HG03025 (cell line): ENCODE results near the gene SAC3D1.
A peak's percentile ranks its signal among the peaks of the same experiment; 100 is the strongest.
"Not testable (repeated sequence)": the region's sequence is repeated elsewhere in the genome, so short reads cannot be mapped to it uniquely, and the experiment has no call there.

Experiments
- ATAC-seq: cut with Tn5 transposase; IDR thresholded peaks from one replicate; pipeline ENCODE4 v1.9.1; 2021; ENCODE audit warnings: mild to moderate bottlenecking, moderate library complexity; ENCODE audit not compliant: unreplicated experiment, low FRiP score

The SAC3D1 gene

GRCh38 chr11:65040847-65041622, at the start of gene SAC3D1:
TSS of gene SAC3D1 (plus strand) at chr11:65041210. CDS start at chr11:65041293, 83 bp downstream.
- ATAC-seq = peak; percentile 82

DNA sequence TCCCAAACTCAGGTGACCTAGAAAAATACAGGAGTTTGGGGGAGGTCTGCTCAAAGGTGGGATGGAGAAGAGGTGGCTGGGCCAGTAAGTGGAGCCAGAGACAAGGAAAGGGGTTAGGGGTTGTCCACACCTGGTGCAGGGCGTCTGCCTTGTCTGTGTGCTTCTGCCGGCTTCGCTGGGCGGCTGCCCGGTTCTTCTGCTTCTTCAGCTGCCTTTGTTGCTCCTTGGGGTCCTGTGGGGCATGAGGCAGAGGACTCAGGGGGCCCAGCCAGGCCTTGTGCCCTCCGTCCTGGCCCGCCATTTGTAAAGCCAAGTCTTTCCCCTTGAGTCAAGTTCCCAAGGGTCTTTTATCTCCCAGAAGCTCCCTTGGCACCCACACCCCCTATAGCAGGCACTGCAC, 46.7 kb upstream of the SAC3D1 start:
- ATAC-seq = no peak

GRCh38 chr11:64996327-64996709, 44.7 kb upstream of the SAC3D1 start:
- ATAC-seq = no peak

DNA sequence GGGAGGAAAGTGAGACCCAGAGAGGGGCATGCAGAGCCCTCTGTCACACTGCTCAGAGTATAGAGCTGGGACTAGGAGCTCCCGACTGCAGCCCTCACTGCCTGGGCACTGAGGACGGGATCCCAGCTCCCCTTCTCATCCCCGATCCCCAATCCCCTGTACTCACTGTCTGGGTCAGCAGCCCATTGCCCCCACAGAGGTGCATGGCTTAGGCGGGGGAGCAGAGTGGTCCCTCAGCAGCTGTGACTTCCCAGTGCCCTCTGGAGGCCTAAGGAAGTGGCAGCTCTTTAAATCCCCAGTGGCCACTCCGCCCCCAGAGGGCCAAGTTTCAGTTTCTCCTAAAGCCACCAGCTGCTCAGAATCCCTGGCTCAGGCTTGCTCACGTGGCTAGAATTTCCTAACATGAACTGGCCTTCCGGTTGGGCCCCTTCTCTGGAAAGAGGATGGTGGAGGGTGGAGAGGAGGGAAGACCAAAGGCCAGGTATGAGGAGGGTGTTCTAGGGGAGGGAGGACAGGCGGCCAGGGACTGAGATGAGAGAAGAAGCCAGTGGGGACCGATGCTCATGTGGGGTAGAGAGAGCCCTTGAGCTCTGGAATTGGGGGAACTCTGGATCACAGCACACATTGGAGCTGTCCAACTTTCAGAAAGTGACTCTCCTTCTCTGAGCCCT, 44.2 kb upstream of the SAC3D1 start, which contains the start of gene BATF2:
BATF2 (minus strand) TSS at position 262 of the 671 bp plus-strand sequence; CDS start at position 205, 57 bp downstream.
- ATAC-seq = no peak

DNA sequence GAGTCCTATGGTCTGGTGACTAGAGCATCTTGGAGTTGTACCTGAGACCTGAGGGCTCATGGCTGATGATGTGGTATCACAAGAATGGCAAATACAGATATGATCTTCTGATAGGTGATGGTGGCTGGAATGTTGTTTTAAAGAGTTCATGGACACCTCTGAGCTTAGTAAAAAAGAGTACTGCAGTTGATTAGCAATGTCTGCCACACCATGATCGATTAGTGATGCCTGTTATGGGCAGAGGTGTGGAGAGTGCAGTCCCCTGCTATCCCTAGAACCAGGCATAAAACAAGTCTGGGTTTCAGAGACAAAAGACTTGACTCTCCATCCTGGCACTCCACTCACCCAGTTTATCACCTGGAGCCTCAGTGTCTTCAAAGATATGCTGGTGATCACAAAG, 42.9 kb upstream of the SAC3D1 start:
- ATAC-seq = no peak

- no peak for ATAC-seq
These were observed 42.1 kb upstream of the SAC3D1 start for GRCh38 chr11:64998690-64999431.

DNA sequence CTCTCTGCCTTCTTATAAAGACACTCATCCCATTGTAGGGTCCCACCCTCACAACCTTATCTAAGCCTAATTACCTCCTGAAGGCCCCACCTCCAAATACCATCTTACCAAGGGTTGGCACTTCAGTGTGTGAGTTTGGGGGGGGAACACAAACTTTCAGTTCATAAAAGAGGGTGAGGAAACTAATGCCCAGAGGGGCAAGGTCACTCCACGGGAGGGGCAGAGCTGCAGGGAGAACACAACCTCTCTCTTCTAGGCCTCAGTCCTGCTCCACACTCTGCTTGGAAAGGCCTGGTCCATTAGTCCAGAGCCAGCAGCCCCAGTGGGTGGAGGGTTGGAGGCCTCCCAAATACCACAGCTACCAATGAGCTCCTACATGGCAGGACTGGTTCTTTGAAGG, 41.5 kb upstream of the SAC3D1 start:
- ATAC-seq = no peak

GRCh38 chr11:65002706-65003105, 38.3 kb upstream of the SAC3D1 start:
- ATAC-seq = no peak

DNA sequence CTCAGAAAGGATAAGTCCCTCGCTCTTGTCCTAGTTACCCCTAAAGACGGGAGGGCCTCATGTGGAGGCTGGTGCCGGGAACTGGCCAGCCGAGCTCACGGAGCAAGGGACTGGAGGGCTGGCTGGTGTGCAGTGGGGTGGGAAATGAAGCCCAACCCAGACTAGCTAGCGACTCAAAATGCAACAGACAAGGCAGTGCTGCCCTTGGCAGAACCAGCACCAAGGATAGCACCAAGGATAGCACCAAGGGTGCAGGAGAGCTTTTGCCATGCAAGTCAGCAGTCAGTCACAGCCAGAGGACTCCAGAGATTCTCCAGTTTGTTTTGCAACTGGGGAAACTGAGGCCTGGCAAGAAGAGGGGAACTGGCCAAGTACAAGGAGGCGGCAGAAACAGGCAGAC, 37.7 kb upstream of the SAC3D1 start:
- no peak for ATAC-seq

DNA sequence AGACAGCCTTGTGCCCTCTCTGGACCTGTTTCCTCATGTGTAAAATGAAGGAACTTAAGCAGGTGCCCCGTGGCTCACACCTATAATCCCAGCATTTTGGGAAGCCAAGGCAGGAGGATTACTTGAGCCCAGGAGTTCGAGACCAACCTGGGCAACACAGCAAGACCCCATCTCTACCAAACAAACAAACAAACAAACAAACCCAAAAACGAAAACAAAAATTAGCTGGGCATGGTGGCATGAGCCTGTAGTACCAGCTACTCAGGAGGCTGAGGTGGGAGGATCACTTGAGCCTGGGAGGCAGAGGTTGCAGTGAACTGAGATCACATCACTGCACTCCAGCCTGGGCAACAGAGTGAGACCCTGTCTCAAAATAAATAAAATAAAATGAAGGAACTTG, 37.0 kb upstream of the SAC3D1 start:
- not testable (repeated sequence) for ATAC-seq

DNA sequence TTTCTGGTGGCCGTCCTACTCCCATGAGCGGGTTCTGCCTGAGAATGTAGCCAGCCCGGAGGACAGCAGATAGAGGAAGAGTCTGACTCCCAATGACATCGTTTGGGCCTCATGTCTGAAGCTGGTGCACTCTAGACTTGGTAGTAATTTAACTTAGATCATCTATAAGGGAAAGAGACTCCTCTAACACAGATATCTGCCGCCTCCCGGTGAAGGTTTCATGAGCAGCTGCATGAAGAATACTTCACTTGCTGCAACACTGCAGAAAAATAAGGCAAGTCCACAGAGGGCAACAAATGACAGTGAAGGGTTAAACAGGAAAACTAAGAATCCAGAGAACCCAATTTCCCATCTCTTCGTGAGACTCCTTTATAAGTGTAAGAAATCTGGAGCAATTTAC, 33.0 kb upstream of the SAC3D1 start:
- ATAC-seq = no peak

- ATAC-seq = no peak
These were observed 32.1 kb upstream of the SAC3D1 start for GRCh38 chr11:65008873-65009272.

GRCh38 chr11:65013130-65013887, 27.7 kb upstream of the SAC3D1 start:
- ATAC-seq = peak; percentile 58

GRCh38 chr11:65013888-65014725, 26.9 kb upstream of the SAC3D1 start, which contains the start of gene ARL2:
TSS of gene ARL2 (plus strand) at chr11:65014160. CDS start at chr11:65014208, 48 bp downstream.
- ATAC-seq = peak; percentile 62

DNA sequence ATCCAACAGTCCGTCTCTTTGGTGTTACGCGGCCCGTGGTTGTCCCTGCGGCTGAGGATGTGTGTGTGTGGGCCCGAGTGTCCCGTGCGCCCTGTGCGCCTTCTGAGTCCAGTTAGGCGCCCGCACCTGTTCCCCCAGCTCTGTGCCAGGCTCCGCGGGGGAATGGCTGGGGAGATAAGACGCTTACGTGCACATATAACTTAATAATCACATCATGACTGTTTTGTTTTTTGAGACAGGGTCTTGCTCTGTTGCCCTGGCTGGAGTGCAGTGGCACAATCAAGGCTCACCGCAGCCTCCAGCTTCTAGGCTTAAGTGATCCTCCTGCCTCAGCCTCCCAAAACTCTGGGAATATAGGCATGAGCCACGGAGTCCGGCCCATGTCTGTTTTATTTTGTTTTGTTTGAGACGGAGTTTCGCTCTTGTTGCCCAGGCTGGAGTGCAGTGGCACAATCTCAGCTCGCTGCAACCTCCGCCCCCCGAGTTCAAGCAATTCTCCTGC, 26.2 kb upstream of the SAC3D1 start:
- no peak for ATAC-seq

DNA sequence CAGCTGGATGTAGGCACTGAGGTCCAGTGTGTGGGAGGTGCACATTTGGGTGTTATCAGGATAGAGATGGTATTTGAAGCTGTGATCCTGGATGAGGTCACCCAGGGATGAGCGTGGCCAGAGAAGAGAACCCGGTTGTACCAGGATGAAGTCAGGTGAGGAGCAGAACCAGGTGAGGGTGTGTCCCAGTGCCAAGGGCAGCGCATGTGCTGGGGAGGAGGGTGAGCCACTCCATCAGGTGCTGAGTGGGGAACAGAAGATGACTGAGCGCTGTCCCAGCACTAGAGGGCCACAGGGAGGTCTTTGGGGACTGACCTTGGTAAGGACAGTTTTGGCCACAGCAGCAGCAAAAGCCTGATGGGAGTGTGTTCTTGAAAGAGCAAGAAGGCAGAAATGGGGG, 24.3 kb upstream of the SAC3D1 start:
- ATAC-seq = no peak

DNA sequence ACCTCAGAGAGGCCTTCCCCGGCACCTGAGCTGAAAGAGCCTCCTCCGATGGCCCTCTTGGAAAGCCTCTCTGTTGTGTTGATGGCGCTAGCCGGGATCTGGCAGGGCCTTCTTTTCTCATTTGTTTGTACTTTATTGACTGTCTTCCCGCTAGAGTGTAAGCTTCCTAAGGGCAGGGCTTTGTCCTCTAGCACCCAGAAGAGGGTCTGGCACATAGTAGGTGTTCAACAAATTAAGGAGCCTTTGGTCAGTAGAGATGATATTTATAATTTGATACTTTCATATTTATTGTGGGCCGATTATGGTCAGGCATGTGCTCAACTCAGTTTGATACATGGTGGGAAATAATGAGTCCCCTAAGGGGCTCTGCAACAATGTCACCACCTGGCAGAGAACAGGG, 23.1 kb upstream of the SAC3D1 start:
- no peak for ATAC-seq

GRCh38 chr11:65019824-65020223, 21.2 kb upstream of the SAC3D1 start:
- ATAC-seq = no peak

DNA sequence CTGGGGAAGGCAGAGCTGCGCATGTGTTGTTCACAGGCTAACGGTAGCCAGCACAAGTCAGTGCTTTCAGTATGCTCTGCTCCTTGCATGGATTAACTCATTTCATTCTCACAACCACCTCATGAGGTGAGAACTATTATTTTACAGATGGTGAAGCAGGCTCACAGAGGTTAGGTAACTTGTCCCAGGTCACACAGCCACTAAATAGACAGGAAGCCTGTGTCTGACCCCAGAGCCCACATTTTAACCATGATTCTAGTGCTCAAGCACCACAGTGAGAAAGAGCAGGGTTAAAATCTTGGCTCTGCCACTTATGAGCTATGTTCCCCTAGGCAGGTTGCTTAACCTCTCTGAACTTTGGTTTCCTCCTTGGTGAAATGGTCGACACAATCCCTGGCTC, 20.0 kb upstream of the SAC3D1 start:
- no peak for ATAC-seq
